ENCODE measurements around the gene CPLX4. TPM values are rescaled to one million over a fixed set of nuclear protein-coding genes. Genes with fewer than 3 reads are reported as not detected.
A peak's percentile ranks its signal among the peaks of the same experiment; 100 is the strongest.

The CPLX4 gene
- total and polyA plus RNA-seq, 3 experiments from 2014 or later: not detected

DNA sequence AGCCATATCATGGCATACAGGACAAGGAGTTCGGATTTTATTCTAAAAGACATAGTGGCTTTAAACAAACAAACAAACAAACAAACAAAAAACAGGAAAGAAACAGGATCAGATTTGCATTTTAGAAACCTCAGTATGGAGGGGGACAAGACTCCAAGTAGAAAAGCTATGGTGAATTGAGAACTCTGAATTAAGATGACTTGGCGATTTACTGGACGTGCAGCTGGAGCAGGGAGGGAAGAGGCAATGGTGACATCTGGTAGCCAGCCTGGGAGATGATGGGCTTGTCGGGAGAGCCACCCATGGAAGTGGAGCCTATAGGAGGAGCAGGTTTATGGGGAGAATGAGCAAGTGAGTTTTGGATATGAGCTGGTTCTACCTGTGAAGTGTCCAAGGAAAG is 13.2 kb downstream of the CPLX4 start:
- Mint-ChIP-seq H3K4me3 (no peak overlapping the region), H3K36me3 (no peaks in the 10 kb centered on the region), H3K27me3 (peaks cover 7 to 46% of the 10 kb centered on the region in 2 donors), H3K27ac (no peak overlapping the region), H3K9me3 (no peaks in the 10 kb centered on the region), H3K4me1 (no peaks in the 10 kb centered on the region)
- H3K27me3 ChIP-seq (ENCODE audit: insufficient read depth, low read length, poor library complexity, severe bottlenecking): peaks cover 13% of the 10 kb centered on the region
- no peaks in the 10 kb centered on the region for H3K4me1 ChIP-seq (ENCODE audit: insufficient read depth, low read length)
- POLR2A ChIA-PET: no interaction called here
- CTCF ChIA-PET: no interaction called here
- no peak overlapping the region for H3K4me3 ChIP-seq (ENCODE audit: low read length)
- no peaks in the 10 kb centered on the region for H3K9me3 ChIP-seq (ENCODE audit: low read length)
- no peak for DNase-seq
- H3K36me3 ChIP-seq (ENCODE audit: insufficient read depth, low read length): no peaks in the 10 kb centered on the region
- H3K27ac ChIP-seq (ENCODE audit: low read depth, low read length): no peak overlapping the region

DNA sequence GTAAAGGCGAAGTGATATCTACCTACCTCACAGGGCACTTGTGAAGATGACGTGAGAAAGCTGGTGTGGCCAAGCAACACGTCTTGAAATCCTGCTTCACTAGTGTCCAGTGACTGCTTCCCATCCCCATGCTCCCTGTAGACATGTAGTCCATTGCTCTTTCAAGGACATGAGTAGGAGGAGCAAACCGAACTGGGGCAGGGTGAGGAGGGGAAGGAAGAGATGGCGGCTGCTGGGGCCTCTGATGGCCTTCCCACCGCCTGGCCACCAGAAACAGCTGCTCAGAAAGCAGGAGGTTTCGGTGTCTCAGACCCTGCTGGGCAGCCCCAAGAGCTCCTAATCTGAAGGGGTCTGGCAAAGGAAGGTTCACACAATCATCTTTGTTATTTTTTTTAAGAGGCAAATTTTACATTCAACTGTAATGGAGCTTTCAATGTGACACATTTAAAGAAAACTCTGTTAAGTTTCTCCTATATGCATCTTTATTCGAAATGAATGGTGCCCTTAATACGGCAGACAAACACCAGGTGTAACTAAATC is 14.7 kb downstream of the CPLX4 start:
- ChIA-PET POLR2A (no interaction called here), CTCF (interaction anchor here (1.8 kb wide), 1 partner anchor 99 kb away, joined by 8 read pairs; no protein-coding TSS in a partner anchor)
- no peak overlapping the region for H3K27ac ChIP-seq (ENCODE audit: low read depth, low read length)
- H3K4me3 ChIP-seq (ENCODE audit: low read length): no peak overlapping the region
- Mint-ChIP-seq H3K27me3 (peaks cover 9 to 35% of the 10 kb centered on the region in 2 donors), H3K27ac (no peak overlapping the region), H3K4me3 (no peak overlapping the region), H3K36me3 (no peaks in the 10 kb centered on the region), H3K4me1 (no peaks in the 10 kb centered on the region), H3K9me3 (no peaks in the 10 kb centered on the region)
- H3K4me1 ChIP-seq (ENCODE audit: insufficient read depth, low read length): no peaks in the 10 kb centered on the region
- H3K27me3 ChIP-seq (ENCODE audit: insufficient read depth, low read length, poor library complexity, severe bottlenecking): peaks cover 5% of the 10 kb centered on the region
- H3K9me3 ChIP-seq (ENCODE audit: low read length): no peaks in the 10 kb centered on the region
- H3K36me3 ChIP-seq (ENCODE audit: insufficient read depth, low read length): no peaks in the 10 kb centered on the region
- no peak for DNase-seq

DNA sequence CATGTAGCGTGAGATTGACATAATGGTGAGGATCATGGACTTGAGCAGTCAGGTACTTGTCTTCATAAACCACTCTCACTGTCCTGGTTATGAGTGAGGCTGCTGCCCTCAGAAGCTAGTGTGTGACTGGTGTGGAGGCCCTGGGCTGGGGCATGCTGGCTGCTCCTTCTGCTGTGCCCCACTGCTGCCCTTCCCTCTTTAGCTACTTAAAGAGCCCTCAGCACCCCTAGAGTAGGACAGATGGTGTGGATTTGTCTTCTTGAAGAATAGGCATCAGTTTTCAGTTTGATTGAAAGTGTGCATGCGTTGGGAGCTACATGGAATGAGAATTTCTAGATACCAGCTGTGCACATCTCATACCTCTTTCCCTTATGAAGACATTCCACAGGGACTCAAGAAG is 15.4 kb downstream of the CPLX4 start:
- H3K4me1 ChIP-seq (ENCODE audit: insufficient read depth, low read length): no peaks in the 10 kb centered on the region
- no peak for DNase-seq
- H3K9me3 Mint-ChIP-seq: no peaks in the 10 kb centered on the region
- no peak overlapping the region for H3K27ac Mint-ChIP-seq
- POLR2A ChIA-PET: no interaction called here
- H3K36me3 Mint-ChIP-seq: no peaks in the 10 kb centered on the region
- H3K27ac ChIP-seq (ENCODE audit: low read depth, low read length): no peak overlapping the region
- no peaks in the 10 kb centered on the region for H3K36me3 ChIP-seq (ENCODE audit: insufficient read depth, low read length)
- no peaks in the 10 kb centered on the region for H3K9me3 ChIP-seq (ENCODE audit: low read length)
- no peak overlapping the region for H3K4me3 ChIP-seq (ENCODE audit: low read length)
- H3K27me3 ChIP-seq (ENCODE audit: insufficient read depth, low read length, poor library complexity, severe bottlenecking): peaks cover 2% of the 10 kb centered on the region
- no peaks in the 10 kb centered on the region for H3K4me1 Mint-ChIP-seq
- CTCF ChIA-PET: interaction anchor here (1.8 kb wide), 1 partner anchor 100 kb away, joined by 8 read pairs; no protein-coding TSS in a partner anchor
- H3K27me3 Mint-ChIP-seq: peaks cover 9 to 35% of the 10 kb centered on the region in 2 donors
- H3K4me3 Mint-ChIP-seq: no peak overlapping the region

DNA sequence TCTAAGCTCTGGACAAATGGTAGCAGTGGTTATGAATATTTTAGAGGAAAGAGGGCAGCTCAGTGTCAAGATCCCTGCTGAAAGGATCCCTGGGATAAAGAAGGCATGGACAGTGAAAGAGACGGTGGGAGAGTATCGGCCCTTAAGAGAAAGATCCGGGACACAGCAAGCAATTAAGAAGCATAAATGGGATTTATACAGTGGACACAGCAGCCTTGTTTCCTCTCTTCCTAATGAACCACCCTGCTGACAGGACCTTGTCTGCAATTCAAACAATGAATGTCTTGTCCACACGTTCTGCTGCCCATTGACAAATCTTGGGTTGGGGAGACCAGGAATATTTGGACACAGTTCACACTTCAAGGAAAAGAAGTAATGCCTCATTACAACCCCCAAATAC is 16.5 kb downstream of the CPLX4 start:
- peaks cover 12 to 33% of the 10 kb centered on the region in 2 donors for H3K27me3 Mint-ChIP-seq
- no peaks in the 10 kb centered on the region for H3K4me1 Mint-ChIP-seq
- DNase-seq: no peak
- no peaks in the 10 kb centered on the region for H3K27me3 ChIP-seq (ENCODE audit: insufficient read depth, low read length, poor library complexity, severe bottlenecking)
- H3K4me3 Mint-ChIP-seq: no peak overlapping the region
- H3K4me3 ChIP-seq (ENCODE audit: low read length): no peak overlapping the region
- CTCF ChIA-PET: interaction anchor here (0.9 kb wide), 1 partner anchor 100 kb away, joined by 3 read pairs; no protein-coding TSS in a partner anchor
- H3K36me3 Mint-ChIP-seq: no peaks in the 10 kb centered on the region
- no peak overlapping the region for H3K27ac ChIP-seq (ENCODE audit: low read depth, low read length)
- POLR2A ChIA-PET: no interaction called here
- H3K9me3 Mint-ChIP-seq: no peaks in the 10 kb centered on the region
- H3K27ac Mint-ChIP-seq: no peak overlapping the region
- H3K4me1 ChIP-seq (ENCODE audit: insufficient read depth, low read length): no peaks in the 10 kb centered on the region
- H3K36me3 ChIP-seq (ENCODE audit: insufficient read depth, low read length): no peaks in the 10 kb centered on the region
- no peaks in the 10 kb centered on the region for H3K9me3 ChIP-seq (ENCODE audit: low read length)

DNA sequence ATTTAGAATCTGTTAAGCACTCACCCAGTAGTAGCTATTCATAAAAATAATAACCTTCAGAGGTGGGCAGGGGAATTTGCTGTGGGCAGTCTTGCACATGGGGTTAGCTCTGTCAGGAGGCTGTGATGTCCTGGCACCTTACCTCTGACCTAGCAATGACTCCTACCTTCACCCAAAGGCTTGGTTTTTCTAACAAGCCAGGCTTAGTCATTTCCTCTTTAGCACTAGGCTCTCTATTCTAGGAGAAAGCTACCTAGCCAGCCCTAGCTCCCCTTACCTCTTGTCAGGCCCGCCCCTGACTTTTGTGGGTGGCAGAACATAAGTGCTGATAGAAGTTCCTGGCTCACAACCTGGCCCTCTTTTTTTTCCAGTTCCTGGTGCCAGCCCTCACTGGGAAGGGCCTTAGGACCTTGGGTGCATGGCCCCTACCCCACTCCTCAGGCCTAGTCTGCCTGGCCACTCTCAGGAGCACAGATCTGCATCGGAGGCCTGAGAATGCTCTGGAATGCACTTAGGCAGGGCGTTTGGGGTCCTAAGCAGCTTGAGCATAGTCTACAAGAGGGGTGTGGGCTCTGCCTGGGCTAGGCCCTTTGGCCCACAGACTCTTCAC is 17.7 kb downstream of the CPLX4 start:
- Mint-ChIP-seq H3K9me3 (no peaks in the 10 kb centered on the region), H3K27ac (no peak overlapping the region), H3K36me3 (no peaks in the 10 kb centered on the region), H3K4me1 (no peaks in the 10 kb centered on the region), H3K27me3 (peaks cover 7 to 30% of the 10 kb centered on the region in 2 donors), H3K4me3 (no peak overlapping the region)
- POLR2A ChIA-PET: no interaction called here
- H3K4me1 ChIP-seq (ENCODE audit: insufficient read depth, low read length): no peaks in the 10 kb centered on the region
- no peaks in the 10 kb centered on the region for H3K9me3 ChIP-seq (ENCODE audit: low read length)
- no peak overlapping the region for H3K4me3 ChIP-seq (ENCODE audit: low read length)
- H3K27me3 ChIP-seq (ENCODE audit: insufficient read depth, low read length, poor library complexity, severe bottlenecking): no peaks in the 10 kb centered on the region
- DNase-seq: no peak
- CTCF ChIA-PET: interaction anchor here (1.2 to 1.4 kb wide), 2 partner anchors 8 to 102 kb away, joined by 4 to 6 read pairs; no protein-coding TSS in a partner anchor
- no peaks in the 10 kb centered on the region for H3K36me3 ChIP-seq (ENCODE audit: insufficient read depth, low read length)
- H3K27ac ChIP-seq (ENCODE audit: low read depth, low read length): no peak overlapping the region

DNA sequence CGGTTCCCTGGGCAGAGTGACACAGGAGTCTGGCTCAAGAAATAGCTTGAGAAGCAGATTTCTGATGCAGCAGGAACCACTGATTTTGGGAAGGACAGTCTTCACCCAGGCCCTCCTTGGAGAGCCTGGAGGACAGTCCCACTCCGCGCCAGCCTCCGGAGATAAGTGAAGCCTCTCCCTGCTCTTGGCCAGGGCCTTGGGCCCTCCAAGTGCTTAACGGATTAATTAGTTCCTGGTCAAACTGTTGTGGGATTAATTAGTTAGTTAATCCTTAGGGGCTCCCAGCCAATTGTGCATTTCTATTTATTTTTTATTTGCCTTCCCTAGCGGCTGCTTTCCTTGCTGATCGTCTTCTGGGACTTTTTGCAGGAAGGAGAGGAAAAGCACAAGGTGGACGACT is 19.6 kb downstream of the CPLX4 start:
- peak overlapping the region in 1 of 8 donors; percentile 19 for H3K27ac Mint-ChIP-seq
- H3K9me3 ChIP-seq (ENCODE audit: low read length): no peaks in the 10 kb centered on the region
- H3K36me3 Mint-ChIP-seq: no peaks in the 10 kb centered on the region
- peaks cover 9% of the 10 kb centered on the region for H3K27me3 ChIP-seq (ENCODE audit: insufficient read depth, low read length, poor library complexity, severe bottlenecking)
- H3K4me3 Mint-ChIP-seq: no peak overlapping the region
- no peaks in the 10 kb centered on the region for H3K36me3 ChIP-seq (ENCODE audit: insufficient read depth, low read length)
- H3K4me1 Mint-ChIP-seq: no peaks in the 10 kb centered on the region
- no peak for DNase-seq
- ChIA-PET POLR2A (no interaction called here), CTCF (no interaction called here)
- no peaks in the 10 kb centered on the region for H3K4me1 ChIP-seq (ENCODE audit: insufficient read depth, low read length)
- no peak overlapping the region for H3K27ac ChIP-seq (ENCODE audit: low read depth, low read length)
- H3K9me3 Mint-ChIP-seq: no peaks in the 10 kb centered on the region
- peaks cover 7 to 32% of the 10 kb centered on the region in 2 donors for H3K27me3 Mint-ChIP-seq
- H3K4me3 ChIP-seq (ENCODE audit: low read length): no peak overlapping the region

DNA sequence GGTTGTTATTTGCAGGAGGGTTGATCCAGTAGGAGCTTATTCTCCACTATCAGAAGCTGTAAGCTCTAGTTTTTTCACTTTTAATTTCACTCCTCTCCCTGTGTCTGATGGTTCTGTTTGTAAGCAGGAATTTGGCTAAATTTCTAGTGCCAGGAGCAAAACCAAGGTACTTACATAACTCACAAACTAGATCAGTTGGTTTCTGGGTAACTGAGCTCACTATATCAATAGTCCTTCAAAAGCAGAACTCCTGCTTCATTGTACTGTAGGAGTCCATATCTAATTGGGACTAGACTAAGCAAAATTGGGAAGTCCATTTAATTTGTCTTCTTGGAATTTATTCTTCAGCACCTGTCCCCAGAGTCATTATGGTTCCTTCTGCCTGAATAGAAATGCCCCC is 25.1 kb downstream of the CPLX4 start:
- H3K27me3 Mint-ChIP-seq: peaks cover 11 to 50% of the 10 kb centered on the region in 2 donors
- H3K36me3 ChIP-seq (ENCODE audit: insufficient read depth, low read length): no peaks in the 10 kb centered on the region
- no peaks in the 10 kb centered on the region for H3K4me1 Mint-ChIP-seq
- H3K9me3 Mint-ChIP-seq: peaks cover 0 to 7% (median 0%) of the 10 kb centered on the region in 5 donors
- H3K27ac ChIP-seq (ENCODE audit: low read depth, low read length): no peak overlapping the region
- H3K9me3 ChIP-seq (ENCODE audit: low read length): no peaks in the 10 kb centered on the region
- ChIA-PET POLR2A (no interaction called here), CTCF (no interaction called here)
- no peak overlapping the region for H3K4me3 ChIP-seq (ENCODE audit: low read length)
- H3K4me1 ChIP-seq (ENCODE audit: insufficient read depth, low read length): no peaks in the 10 kb centered on the region
- H3K27ac Mint-ChIP-seq: no peak overlapping the region
- DNase-seq: no peak
- peaks cover 13% of the 10 kb centered on the region for H3K27me3 ChIP-seq (ENCODE audit: insufficient read depth, low read length, poor library complexity, severe bottlenecking)
- H3K36me3 Mint-ChIP-seq: no peaks in the 10 kb centered on the region
- H3K4me3 Mint-ChIP-seq: no peak overlapping the region

DNA sequence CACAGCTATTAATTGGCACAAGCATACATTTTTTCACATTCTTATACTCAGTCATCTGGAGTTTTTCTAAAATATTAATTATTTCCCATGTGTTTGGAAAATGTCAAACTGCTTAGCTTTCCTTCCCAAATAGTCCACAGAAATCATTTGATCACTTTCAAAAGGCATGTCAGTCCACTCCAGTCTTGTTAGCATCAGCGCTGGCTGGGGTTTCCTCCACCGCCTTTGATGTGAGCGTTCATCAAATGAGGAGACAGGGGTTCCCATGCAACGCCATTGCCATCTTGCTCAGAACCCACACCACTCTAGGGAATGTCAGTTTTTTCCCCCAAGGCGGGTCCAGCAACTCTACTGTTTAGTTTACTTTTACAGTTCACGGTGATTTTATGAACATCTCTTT is 32.1 kb downstream of the CPLX4 start:
- peaks cover 6 to 54% of the 10 kb centered on the region in 2 donors for H3K27me3 Mint-ChIP-seq
- no peaks in the 10 kb centered on the region for H3K9me3 ChIP-seq (ENCODE audit: low read length)
- H3K27ac Mint-ChIP-seq: no peak overlapping the region
- no peak overlapping the region for H3K4me3 ChIP-seq (ENCODE audit: low read length)
- H3K36me3 ChIP-seq (ENCODE audit: insufficient read depth, low read length): no peaks in the 10 kb centered on the region
- peaks cover 7% of the 10 kb centered on the region for H3K27me3 ChIP-seq (ENCODE audit: insufficient read depth, low read length, poor library complexity, severe bottlenecking)
- H3K9me3 Mint-ChIP-seq: peaks cover 0 to 11% (median 0%) of the 10 kb centered on the region in 5 donors
- H3K27ac ChIP-seq (ENCODE audit: low read depth, low read length): no peak overlapping the region
- H3K4me1 ChIP-seq (ENCODE audit: insufficient read depth, low read length): no peaks in the 10 kb centered on the region
- no peaks in the 10 kb centered on the region for H3K4me1 Mint-ChIP-seq
- CTCF ChIA-PET: no interaction called here
- no peaks in the 10 kb centered on the region for H3K36me3 Mint-ChIP-seq
- H3K4me3 Mint-ChIP-seq: no peak overlapping the region
- POLR2A ChIA-PET: no interaction called here
- no peak for DNase-seq

Measured in CD8-positive, alpha-beta memory T cell (primary cell).